Measurements from ENCODE around the gene EPHA6.

EPHA6 gene

DNA sequence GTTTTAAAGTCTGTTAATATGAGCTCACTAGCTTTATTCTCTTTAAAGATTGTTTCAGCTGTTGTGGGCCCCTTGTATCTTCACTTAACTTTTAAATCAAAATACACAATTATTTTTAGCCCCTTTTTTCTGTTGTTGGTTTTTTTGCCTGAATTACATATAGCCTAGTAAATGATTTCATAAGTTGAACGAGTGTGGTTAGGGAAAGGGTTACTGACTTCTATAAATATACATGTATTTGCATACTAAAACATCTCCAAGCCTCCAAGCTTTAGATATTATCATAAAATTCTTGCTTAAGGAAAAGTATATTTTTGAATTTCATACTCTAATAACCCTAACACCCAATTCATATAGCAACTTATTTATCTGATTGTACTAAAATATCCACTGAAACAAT, 877.0 kb downstream of the EPHA6 start:
- Histone ChIP-seq H3K27me3 (ENCODE audit: control insufficient read depth, insufficient read depth, low read length) (no peaks in the 10 kb centered on the region), H3K4me1 (ENCODE audit: control insufficient read depth, insufficient read depth, low read length) (peaks cover 10% of the 10 kb centered on the region), H3K4me3 (ENCODE audit: low read depth, low read length) (no peak overlapping the region), H3K9me3 (ENCODE audit: control insufficient read depth, insufficient read depth, low read length) (no peaks in the 10 kb centered on the region), H3K27ac (ENCODE audit: low read depth, low read length) (no peak overlapping the region), H3K36me3 (ENCODE audit: control insufficient read depth, insufficient read depth, low read length) (no peaks in the 10 kb centered on the region), H3K9ac (ENCODE audit: low read depth, low read length) (no peak overlapping the region)

DNA sequence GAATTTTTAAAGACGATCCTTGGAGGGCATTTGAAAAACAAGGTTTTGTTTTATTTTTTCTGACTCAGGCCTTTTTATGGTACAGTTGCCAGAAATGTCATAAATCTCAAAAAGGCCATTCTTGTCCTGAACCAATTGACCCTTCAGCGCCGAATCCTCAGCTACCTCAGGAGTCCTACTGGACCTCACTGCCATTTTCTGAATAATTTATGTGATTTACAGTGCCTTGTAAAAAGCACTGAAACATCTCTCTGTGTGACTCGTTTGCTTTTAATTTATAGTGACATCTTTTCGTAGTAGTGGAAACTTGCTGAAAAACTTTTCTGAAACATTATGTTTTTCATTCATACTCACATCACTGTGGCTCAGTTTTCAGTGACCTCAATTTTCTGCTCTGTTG, 878.0 kb downstream of the EPHA6 start:
- no peaks in the 10 kb centered on the region for H3K36me3 ChIP-seq (ENCODE audit: control insufficient read depth, insufficient read depth, low read length)
- H3K4me1 ChIP-seq (ENCODE audit: control insufficient read depth, insufficient read depth, low read length) = peaks cover 7% of the 10 kb centered on the region
- no peaks in the 10 kb centered on the region for H3K9me3 ChIP-seq (ENCODE audit: control insufficient read depth, insufficient read depth, low read length)
- no peak overlapping the region for H3K4me3 ChIP-seq (ENCODE audit: low read depth, low read length)
- no peak overlapping the region for H3K27ac ChIP-seq (ENCODE audit: low read depth, low read length)
- no peak overlapping the region for H3K9ac ChIP-seq (ENCODE audit: low read depth, low read length)
- H3K27me3 ChIP-seq (ENCODE audit: control insufficient read depth, insufficient read depth, low read length) = no peaks in the 10 kb centered on the region

DNA sequence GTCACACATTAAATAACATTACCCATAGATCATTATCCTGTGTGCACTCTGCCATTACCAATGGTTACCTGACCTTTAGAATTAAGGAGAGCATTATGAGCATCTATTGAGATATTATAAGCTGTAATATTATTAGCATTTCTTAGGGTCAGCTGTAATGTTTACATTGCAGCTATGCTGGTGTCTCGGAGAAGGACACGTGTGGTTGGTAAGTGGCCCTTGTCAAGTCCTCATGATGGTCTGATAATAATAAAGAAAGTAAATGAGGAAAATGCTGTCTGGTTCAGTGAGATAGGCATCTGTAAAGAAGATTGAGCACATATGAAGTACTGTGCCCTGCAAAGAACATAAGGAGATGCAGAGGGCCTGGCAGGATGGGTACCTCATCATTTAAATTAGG, 878.4 kb downstream of the EPHA6 start:
- Histone ChIP-seq H3K36me3 (ENCODE audit: control insufficient read depth, insufficient read depth, low read length) (no peaks in the 10 kb centered on the region), H3K27ac (ENCODE audit: low read depth, low read length) (no peak overlapping the region), H3K4me3 (ENCODE audit: low read depth, low read length) (no peak overlapping the region), H3K9ac (ENCODE audit: low read depth, low read length) (no peak overlapping the region), H3K27me3 (ENCODE audit: control insufficient read depth, insufficient read depth, low read length) (no peaks in the 10 kb centered on the region), H3K4me1 (ENCODE audit: control insufficient read depth, insufficient read depth, low read length) (peaks cover 3% of the 10 kb centered on the region), H3K9me3 (ENCODE audit: control insufficient read depth, insufficient read depth, low read length) (no peaks in the 10 kb centered on the region)

DNA sequence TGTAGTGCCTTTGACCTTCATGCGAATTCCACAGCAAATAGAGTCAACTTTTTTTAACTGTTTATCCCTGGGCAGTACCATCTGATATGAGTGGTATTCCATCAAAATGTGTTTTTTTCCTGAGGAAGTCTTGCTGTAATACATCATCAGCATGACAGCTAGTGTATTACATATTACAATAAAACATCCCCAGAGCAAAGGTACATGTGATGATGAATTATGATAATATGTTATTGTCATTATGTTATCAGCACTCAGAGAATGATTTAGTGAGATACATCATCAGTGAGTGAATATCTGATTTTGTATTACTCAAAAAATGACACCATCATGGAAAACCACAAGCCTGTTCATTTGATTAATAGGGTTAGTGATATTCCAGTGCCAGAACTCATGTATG, 880.5 kb downstream of the EPHA6 start:
- Histone ChIP-seq H3K27me3 (ENCODE audit: control insufficient read depth, insufficient read depth, low read length) (no peaks in the 10 kb centered on the region), H3K36me3 (ENCODE audit: control insufficient read depth, insufficient read depth, low read length) (no peaks in the 10 kb centered on the region), H3K4me3 (ENCODE audit: low read depth, low read length) (no peak overlapping the region), H3K4me1 (ENCODE audit: control insufficient read depth, insufficient read depth, low read length) (no peaks in the 10 kb centered on the region), H3K27ac (ENCODE audit: low read depth, low read length) (no peak overlapping the region), H3K9me3 (ENCODE audit: control insufficient read depth, insufficient read depth, low read length) (no peaks in the 10 kb centered on the region), H3K9ac (ENCODE audit: low read depth, low read length) (no peak overlapping the region)

DNA sequence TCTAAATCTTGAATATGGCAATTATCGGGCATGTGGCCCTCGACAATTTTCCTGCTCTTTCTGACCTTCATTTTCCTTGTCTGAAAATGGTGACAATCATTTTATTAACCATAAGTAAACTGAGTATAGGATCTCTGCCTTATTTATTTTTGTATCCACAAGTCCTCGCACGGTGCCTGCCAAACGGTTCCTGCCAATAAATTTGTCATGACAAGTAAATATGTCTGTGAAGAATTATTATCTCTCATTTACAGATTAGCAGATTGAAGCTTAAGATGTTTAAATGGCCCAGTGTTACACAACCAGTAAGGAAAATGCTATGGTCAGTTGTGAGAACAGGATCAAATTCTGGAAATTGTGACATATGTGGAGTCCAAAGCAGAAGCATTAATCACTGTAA, 884.3 kb downstream of the EPHA6 start:
- Histone ChIP-seq H3K9me3 (ENCODE audit: control insufficient read depth, insufficient read depth, low read length) (no peaks in the 10 kb centered on the region), H3K27ac (ENCODE audit: low read depth, low read length) (no peak overlapping the region), H3K4me3 (ENCODE audit: low read depth, low read length) (no peak overlapping the region), H3K36me3 (ENCODE audit: control insufficient read depth, insufficient read depth, low read length) (no peaks in the 10 kb centered on the region), H3K9ac (ENCODE audit: low read depth, low read length) (no peak overlapping the region), H3K27me3 (ENCODE audit: control insufficient read depth, insufficient read depth, low read length) (no peaks in the 10 kb centered on the region), H3K4me1 (ENCODE audit: control insufficient read depth, insufficient read depth, low read length) (no peaks in the 10 kb centered on the region)

DNA sequence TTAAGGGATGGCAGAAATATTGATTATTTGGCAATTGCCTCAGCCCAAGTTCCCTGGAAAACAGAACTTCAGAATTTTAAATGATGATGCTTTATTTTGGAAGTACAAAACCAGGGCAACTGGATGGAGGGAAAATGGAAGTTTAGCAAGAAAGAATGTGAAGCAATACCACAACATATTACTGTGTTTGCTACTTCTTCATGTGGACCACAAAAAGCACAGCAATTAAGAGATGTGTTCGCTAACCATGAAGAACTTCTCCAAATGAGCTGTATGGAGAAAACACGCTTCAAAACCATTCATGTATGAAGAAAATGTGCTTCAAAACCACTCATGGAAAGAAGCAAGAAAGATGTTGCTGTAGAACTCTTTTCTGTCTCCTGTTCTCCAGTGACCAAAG, 885.5 kb downstream of the EPHA6 start:
- no peaks in the 10 kb centered on the region for H3K36me3 ChIP-seq (ENCODE audit: control insufficient read depth, insufficient read depth, low read length)
- no peak overlapping the region for H3K4me3 ChIP-seq (ENCODE audit: low read depth, low read length)
- no peak overlapping the region for H3K9ac ChIP-seq (ENCODE audit: low read depth, low read length)
- H3K9me3 ChIP-seq (ENCODE audit: control insufficient read depth, insufficient read depth, low read length) = no peaks in the 10 kb centered on the region
- H3K27ac ChIP-seq (ENCODE audit: low read depth, low read length) = no peak overlapping the region
- H3K27me3 ChIP-seq (ENCODE audit: control insufficient read depth, insufficient read depth, low read length) = no peaks in the 10 kb centered on the region
- H3K4me1 ChIP-seq (ENCODE audit: control insufficient read depth, insufficient read depth, low read length) = no peaks in the 10 kb centered on the region

DNA sequence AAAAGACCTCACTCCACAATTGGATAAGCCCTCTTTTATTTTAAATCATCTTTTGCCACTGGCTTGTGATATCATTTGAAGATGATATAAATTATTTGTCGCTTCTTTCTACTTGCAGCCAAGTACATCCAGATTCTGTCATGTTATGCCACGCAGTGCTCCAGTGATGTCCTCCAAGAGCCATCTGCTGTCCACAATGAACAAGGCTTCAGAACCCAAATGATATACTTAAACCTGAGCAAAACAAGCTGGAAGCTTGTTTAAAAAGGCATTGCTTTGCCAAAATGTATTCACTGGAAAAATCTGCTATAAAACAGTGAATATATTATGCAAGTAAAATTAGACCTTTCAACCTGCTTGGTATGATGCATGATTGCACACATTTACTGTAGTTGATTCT, 891.4 kb downstream of the EPHA6 start:
- no peaks in the 10 kb centered on the region for H3K4me1 ChIP-seq (ENCODE audit: control insufficient read depth, insufficient read depth, low read length)
- H3K27me3 ChIP-seq (ENCODE audit: control insufficient read depth, insufficient read depth, low read length) = no peaks in the 10 kb centered on the region
- H3K4me3 ChIP-seq (ENCODE audit: low read depth, low read length) = no peak overlapping the region
- H3K27ac ChIP-seq (ENCODE audit: low read depth, low read length) = no peak overlapping the region
- no peak overlapping the region for H3K9ac ChIP-seq (ENCODE audit: low read depth, low read length)
- H3K36me3 ChIP-seq (ENCODE audit: control insufficient read depth, insufficient read depth, low read length) = no peaks in the 10 kb centered on the region
- H3K9me3 ChIP-seq (ENCODE audit: control insufficient read depth, insufficient read depth, low read length) = peaks cover 3% of the 10 kb centered on the region; the same call in 1 of the 2 replicates

DNA sequence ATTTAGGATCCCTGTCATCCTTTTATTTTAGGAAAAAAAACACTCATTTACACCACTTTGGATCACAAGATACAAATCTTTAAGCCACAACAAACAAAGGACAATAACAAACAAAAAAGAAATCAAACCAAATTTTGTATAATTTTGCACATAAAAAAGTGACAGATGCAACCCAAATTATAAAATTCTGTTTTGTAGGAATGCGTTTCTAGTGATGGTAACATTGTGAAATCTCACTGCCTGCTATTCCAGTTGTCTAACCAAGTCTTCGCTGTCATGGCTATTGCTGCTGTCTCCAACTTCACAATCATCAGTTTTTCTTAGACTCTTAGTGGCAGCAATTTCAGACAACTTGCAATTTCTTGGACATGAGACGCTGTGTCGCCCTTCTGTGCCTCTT, 891.8 kb downstream of the EPHA6 start:
- Histone ChIP-seq H3K27ac (ENCODE audit: low read depth, low read length) (no peak overlapping the region), H3K9me3 (ENCODE audit: control insufficient read depth, insufficient read depth, low read length) (peaks cover 3% of the 10 kb centered on the region; the same call in 1 of the 2 replicates), H3K27me3 (ENCODE audit: control insufficient read depth, insufficient read depth, low read length) (no peaks in the 10 kb centered on the region), H3K36me3 (ENCODE audit: control insufficient read depth, insufficient read depth, low read length) (no peaks in the 10 kb centered on the region), H3K4me3 (ENCODE audit: low read depth, low read length) (no peak overlapping the region), H3K4me1 (ENCODE audit: control insufficient read depth, insufficient read depth, low read length) (no peaks in the 10 kb centered on the region), H3K9ac (ENCODE audit: low read depth, low read length) (no peak overlapping the region)

DNA sequence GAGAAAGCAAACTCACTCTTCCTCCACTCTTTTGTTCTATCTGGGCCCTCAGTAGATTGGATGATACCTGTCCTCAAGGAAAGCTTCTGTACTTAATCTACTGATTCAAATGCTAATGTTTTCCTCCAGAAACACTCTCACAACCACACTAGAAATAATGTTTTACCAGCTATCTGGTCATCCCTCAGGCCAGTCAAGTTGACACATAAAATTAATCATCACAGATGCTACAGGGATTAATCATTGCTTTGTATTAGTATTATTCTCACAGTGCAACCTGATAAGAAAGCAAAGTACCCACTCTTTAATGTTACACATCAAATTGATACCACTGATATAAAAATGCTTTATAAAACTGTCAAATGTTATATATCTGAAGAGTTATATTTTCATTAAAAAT, 897.3 kb downstream of the EPHA6 start:
- H3K9ac ChIP-seq (ENCODE audit: low read depth, low read length) = no peak overlapping the region
- no peaks in the 10 kb centered on the region for H3K36me3 ChIP-seq (ENCODE audit: control insufficient read depth, insufficient read depth, low read length)
- no peak overlapping the region for H3K4me3 ChIP-seq (ENCODE audit: low read depth, low read length)
- peaks cover 10% of the 10 kb centered on the region; the same call in 1 of the 2 replicates for H3K4me1 ChIP-seq (ENCODE audit: control insufficient read depth, insufficient read depth, low read length)
- H3K27ac ChIP-seq (ENCODE audit: low read depth, low read length) = no peak overlapping the region
- H3K9me3 ChIP-seq (ENCODE audit: control insufficient read depth, insufficient read depth, low read length) = peaks cover 3% of the 10 kb centered on the region; the same call in 1 of the 2 replicates
- H3K27me3 ChIP-seq (ENCODE audit: control insufficient read depth, insufficient read depth, low read length) = no peaks in the 10 kb centered on the region

DNA sequence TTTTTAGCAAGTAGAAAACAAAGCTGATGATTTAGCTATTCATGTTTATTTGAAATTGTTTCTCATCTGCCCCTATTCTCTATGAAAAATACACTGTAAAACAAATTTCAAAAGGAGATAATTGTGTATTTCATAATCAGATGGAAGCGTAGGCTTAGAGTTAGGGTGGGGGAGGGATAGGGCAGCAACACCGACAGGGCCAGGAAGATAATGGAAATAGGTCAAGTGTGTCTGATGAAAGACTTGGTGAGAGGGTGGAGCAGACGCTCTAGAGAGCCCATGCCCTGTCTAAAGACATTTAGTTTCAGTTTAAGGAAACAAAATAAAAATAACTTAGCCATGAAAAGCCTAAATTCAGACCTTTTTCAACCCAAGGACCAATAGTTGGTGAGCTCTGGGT, 898.5 kb downstream of the EPHA6 start:
- H3K4me1 ChIP-seq (ENCODE audit: control insufficient read depth, insufficient read depth, low read length) = peaks cover 10% of the 10 kb centered on the region; the same call in 1 of the 2 replicates
- H3K9ac ChIP-seq (ENCODE audit: low read depth, low read length) = no peak overlapping the region
- H3K4me3 ChIP-seq (ENCODE audit: low read depth, low read length) = no peak overlapping the region
- no peaks in the 10 kb centered on the region for H3K27me3 ChIP-seq (ENCODE audit: control insufficient read depth, insufficient read depth, low read length)
- H3K9me3 ChIP-seq (ENCODE audit: control insufficient read depth, insufficient read depth, low read length) = peaks cover 3% of the 10 kb centered on the region; the same call in 1 of the 2 replicates
- H3K36me3 ChIP-seq (ENCODE audit: control insufficient read depth, insufficient read depth, low read length) = no peaks in the 10 kb centered on the region
- no peak overlapping the region for H3K27ac ChIP-seq (ENCODE audit: low read depth, low read length)

DNA sequence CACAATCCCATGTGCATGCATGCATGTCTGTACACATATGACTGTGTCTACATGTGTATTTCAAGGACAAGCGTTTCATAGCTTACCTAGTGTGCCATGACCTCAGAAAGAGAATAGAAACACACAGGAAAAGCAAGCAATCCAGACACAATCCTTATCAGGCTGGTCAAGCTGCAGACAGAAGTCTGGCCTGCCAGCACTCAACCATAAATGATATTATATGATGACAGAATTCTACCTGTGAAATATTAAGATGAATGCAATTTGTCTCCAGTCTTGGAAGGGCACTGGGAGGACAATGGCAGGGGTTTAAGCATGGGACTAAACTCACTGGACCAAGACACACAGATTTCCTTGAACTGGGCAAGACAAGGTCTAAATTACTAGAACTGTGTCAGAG, 899.2 kb downstream of the EPHA6 start:
- Histone ChIP-seq H3K9ac (ENCODE audit: low read depth, low read length) (no peak overlapping the region), H3K9me3 (ENCODE audit: control insufficient read depth, insufficient read depth, low read length) (peaks cover 3% of the 10 kb centered on the region; the same call in 1 of the 2 replicates), H3K36me3 (ENCODE audit: control insufficient read depth, insufficient read depth, low read length) (no peaks in the 10 kb centered on the region), H3K4me3 (ENCODE audit: low read depth, low read length) (no peak overlapping the region), H3K27me3 (ENCODE audit: control insufficient read depth, insufficient read depth, low read length) (no peaks in the 10 kb centered on the region), H3K27ac (ENCODE audit: low read depth, low read length) (no peak overlapping the region), H3K4me1 (ENCODE audit: control insufficient read depth, insufficient read depth, low read length) (peaks cover 10% of the 10 kb centered on the region; the same call in 1 of the 2 replicates)
